ENCODE results near the gene SPECC1L.
A peak's percentile ranks its signal among the peaks of the same experiment; 100 is the strongest.

SPECC1L gene

DNA sequence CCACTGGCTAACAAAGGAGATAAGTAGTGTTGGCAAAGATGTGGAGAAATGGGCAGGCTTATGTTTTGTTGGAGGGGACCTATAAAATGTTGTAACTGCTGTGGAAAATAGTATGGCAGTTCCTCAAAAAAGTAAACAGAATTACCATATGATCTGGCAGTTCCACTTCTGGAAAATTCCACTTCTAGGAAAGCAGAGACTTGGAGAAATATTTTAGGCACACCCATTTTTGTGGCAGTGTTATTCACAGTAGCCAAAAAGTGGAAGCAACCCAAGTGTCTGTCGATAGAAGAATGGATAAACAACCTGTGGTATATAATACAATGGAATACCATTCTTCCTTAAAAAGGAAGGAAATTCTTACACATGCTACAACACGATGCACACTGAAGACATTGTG is 99.8 kb downstream of the SPECC1L start:
- Histone ChIP-seq H3K4me3 (IDR thresholded peaks at IDR 0.05; ENCODE audit: insufficient read depth, low read depth, low read length) (no peak overlapping the region), H3K4me1 (ENCODE audit: low read depth, poor library complexity, severe bottlenecking) (peaks cover 5% of the 10 kb centered on the region), H3K4me2 (no peak overlapping the region), H2AFZ (ENCODE audit: low read depth) (no peak overlapping the region), H3K9ac (no peak overlapping the region), H3K27ac (no peak overlapping the region), H3K79me2 (ENCODE audit: insufficient read depth, low read depth) (no peaks in the 10 kb centered on the region), H4K20me1 (ENCODE audit: insufficient read depth) (no peaks in the 10 kb centered on the region), H3K36me3 (ENCODE audit: insufficient read depth) (peaks cover 10% of the 10 kb centered on the region), H3K27me3 (ENCODE audit: insufficient read depth, low read depth) (no peaks in the 10 kb centered on the region)
- TF ChIP-seq, protein P1, sequence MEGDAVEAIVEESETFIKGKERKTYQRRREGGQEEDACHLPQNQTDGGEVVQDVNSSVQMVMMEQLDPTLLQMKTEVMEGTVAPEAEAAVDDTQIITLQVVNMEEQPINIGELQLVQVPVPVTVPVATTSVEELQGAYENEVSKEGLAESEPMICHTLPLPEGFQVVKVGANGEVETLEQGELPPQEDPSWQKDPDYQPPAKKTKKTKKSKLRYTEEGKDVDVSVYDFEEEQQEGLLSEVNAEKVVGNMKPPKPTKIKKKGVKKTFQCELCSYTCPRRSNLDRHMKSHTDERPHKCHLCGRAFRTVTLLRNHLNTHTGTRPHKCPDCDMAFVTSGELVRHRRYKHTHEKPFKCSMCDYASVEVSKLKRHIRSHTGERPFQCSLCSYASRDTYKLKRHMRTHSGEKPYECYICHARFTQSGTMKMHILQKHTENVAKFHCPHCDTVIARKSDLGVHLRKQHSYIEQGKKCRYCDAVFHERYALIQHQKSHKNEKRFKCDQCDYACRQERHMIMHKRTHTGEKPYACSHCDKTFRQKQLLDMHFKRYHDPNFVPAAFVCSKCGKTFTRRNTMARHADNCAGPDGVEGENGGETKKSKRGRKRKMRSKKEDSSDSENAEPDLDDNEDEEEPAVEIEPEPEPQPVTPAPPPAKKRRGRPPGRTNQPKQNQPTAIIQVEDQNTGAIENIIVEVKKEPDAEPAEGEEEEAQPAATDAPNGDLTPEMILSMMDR (conservative IDR thresholded peaks at IDR 0.05; ENCODE audit: low read depth, low read length), result no peak

DNA sequence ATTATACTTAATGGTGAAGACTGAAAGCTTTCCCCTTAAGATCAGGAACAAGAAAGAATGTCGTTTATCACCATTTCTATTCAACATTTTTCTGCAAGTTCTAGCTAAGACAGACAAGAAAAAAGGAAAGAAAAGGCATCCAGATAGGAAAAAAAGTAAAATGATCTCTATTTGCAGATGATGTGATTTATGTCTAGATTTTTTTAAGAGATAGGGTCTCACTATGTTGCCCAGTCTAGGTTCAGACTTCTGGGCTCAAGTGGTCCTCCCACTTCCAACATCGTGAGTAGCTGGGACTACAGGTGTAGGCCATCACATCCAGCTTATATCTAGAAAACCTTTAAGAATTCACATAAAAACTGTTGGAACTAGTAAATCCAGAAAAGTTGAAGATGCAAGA is 105.4 kb downstream of the SPECC1L start:
- peak overlapping the region; percentile 47 for H3K4me2 ChIP-seq
- TF ChIP-seq, protein P1 (conservative IDR thresholded peaks at IDR 0.05; ENCODE audit: low read depth, low read length), result no peak
- H4K20me1 ChIP-seq (ENCODE audit: insufficient read depth), result no peaks in the 10 kb centered on the region
- no peak overlapping the region for H2AFZ ChIP-seq (ENCODE audit: low read depth)
- H3K4me1 ChIP-seq (ENCODE audit: low read depth, poor library complexity, severe bottlenecking), result peaks cover 26% of the 10 kb centered on the region
- peaks cover 5% of the 10 kb centered on the region; the same call in 1 of the 2 replicates for H3K36me3 ChIP-seq (ENCODE audit: insufficient read depth)
- H3K4me3 ChIP-seq (IDR thresholded peaks at IDR 0.05; ENCODE audit: insufficient read depth, low read depth, low read length), result no peak overlapping the region
- H3K27me3 ChIP-seq (ENCODE audit: insufficient read depth, low read depth), result no peaks in the 10 kb centered on the region
- no peaks in the 10 kb centered on the region for H3K79me2 ChIP-seq (ENCODE audit: insufficient read depth, low read depth)
- no peak overlapping the region for H3K9ac ChIP-seq
- peak overlapping the region; percentile 21; the same call in 1 of the 2 replicates for H3K27ac ChIP-seq

DNA sequence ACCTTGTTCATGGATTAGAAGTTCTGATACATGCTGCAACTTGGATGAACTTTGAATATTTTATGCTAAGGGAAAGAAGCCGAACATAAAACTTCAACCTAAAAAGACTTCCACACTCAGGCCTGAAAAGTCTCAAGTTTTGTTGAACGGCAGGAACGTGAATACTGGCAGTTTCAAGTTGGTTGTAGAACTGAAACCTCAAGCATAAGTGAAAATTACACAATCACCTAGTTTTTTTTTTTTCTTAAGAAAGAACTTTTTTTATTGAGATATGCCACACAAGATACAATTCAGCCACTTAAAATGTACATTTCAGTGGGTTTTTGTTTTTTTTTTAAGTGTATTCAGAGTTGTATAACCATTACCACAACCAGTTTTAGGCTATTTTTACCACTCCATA is 106.0 kb downstream of the SPECC1L start:
- Histone ChIP-seq H3K4me3 (IDR thresholded peaks at IDR 0.05; ENCODE audit: insufficient read depth, low read depth, low read length) (no peak overlapping the region), H3K36me3 (ENCODE audit: insufficient read depth) (peaks cover 1% of the 10 kb centered on the region; the same call in 1 of the 2 replicates), H3K27ac (peak overlapping the region; percentile 21; the same call in 1 of the 2 replicates), H3K4me1 (ENCODE audit: low read depth, poor library complexity, severe bottlenecking) (peaks cover 26% of the 10 kb centered on the region), H4K20me1 (ENCODE audit: insufficient read depth) (no peaks in the 10 kb centered on the region), H3K9ac (no peak overlapping the region), H3K79me2 (ENCODE audit: insufficient read depth, low read depth) (no peaks in the 10 kb centered on the region), H3K27me3 (ENCODE audit: insufficient read depth, low read depth) (no peaks in the 10 kb centered on the region), H3K4me2 (peak overlapping the region; percentile 47), H2AFZ (ENCODE audit: low read depth) (no peak overlapping the region)
- TF ChIP-seq, protein P1 (conservative IDR thresholded peaks at IDR 0.05; ENCODE audit: low read depth, low read length), result no peak

DNA sequence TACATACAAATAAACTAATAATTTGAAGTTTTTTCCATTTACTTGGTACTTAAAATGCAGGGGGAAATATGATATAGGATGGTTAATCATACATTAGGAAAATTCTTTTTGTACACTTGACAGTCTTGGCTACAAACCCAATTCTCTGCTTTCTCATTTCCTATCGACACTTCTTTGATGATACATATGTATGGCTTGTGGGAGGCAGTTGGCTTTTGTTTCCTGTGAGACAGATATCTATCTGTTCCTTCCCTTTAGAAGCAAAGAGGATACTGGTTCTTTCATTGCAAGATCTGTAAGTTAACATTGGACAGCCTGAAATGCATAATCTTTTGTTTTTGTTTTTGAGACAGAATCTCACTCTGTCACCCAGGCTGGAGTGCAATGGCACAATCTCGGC is 108.9 kb downstream of the SPECC1L start:
- Histone ChIP-seq H3K79me2 (ENCODE audit: insufficient read depth, low read depth) (no peaks in the 10 kb centered on the region), H3K4me3 (IDR thresholded peaks at IDR 0.05; ENCODE audit: insufficient read depth, low read depth, low read length) (no peak overlapping the region), H4K20me1 (ENCODE audit: insufficient read depth) (no peaks in the 10 kb centered on the region), H3K27ac (no peak overlapping the region), H3K4me1 (ENCODE audit: low read depth, poor library complexity, severe bottlenecking) (peaks cover 26% of the 10 kb centered on the region), H3K9ac (no peak overlapping the region), H3K36me3 (ENCODE audit: insufficient read depth) (no peaks in the 10 kb centered on the region; the same call in 1 of the 2 replicates), H3K27me3 (ENCODE audit: insufficient read depth, low read depth) (no peaks in the 10 kb centered on the region), H2AFZ (ENCODE audit: low read depth) (no peak overlapping the region), H3K4me2 (no peak overlapping the region)
- TF ChIP-seq, protein P1 (conservative IDR thresholded peaks at IDR 0.05; ENCODE audit: low read depth, low read length), result no peak

Measured in KMS-11 (cell line).